Myocyte (in vitro differentiated cells): ENCODE measurements around the gene MRPS22. TPM values are rescaled to one million over a fixed set of nuclear protein-coding genes. Genes with fewer than 3 reads are reported as not detected.

ENCODE experiments used
- DNase-seq: peaks from one replicate; pipeline ENCODE4 v3.0.0-alpha.2; 2012; ENCODE audit warnings: low read depth
- total RNA-seq: library from RNA; depleted of rRNA; stranded (reverse); fragments of >200 nt; gene quantifications from 2 replicates; pipeline ENCODE4 v1.2.3, GENCODE V29; 2014

The MRPS22 gene
- total RNA-seq, 1 donor from 2014 or later = 70.2 TPM

- no peak for DNase-seq
These were observed 32.3 kb upstream of the MRPS22 start for GRCh38 chr3:139311557-139311956.

DNA sequence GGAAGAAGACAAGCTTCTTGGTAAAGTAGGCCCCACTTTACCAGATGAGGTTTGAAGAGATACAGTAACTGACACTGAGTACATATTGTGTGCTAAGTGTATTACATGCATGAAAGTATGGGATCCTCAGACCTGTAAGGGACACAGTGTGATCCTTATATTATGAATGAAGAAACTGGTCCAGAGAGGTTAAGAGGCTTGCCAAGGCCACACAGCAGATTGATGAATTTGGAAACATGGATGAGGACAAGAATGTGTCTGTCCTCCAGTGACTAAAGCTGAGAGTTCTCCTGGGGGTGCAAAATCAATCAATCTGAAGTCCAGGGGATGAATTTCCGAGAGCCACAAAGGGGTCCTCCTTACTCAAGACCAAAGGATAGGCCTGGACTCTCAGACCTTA lies 31.4 kb upstream of the MRPS22 start:
- DNase-seq = no peak

GRCh38 chr3:139312959-139313358 lies 30.9 kb upstream of the MRPS22 start:
- DNase-seq = no peak

- no peak for DNase-seq
These were observed 29.9 kb upstream of the MRPS22 start for GRCh38 chr3:139313921-139314320.

DNA sequence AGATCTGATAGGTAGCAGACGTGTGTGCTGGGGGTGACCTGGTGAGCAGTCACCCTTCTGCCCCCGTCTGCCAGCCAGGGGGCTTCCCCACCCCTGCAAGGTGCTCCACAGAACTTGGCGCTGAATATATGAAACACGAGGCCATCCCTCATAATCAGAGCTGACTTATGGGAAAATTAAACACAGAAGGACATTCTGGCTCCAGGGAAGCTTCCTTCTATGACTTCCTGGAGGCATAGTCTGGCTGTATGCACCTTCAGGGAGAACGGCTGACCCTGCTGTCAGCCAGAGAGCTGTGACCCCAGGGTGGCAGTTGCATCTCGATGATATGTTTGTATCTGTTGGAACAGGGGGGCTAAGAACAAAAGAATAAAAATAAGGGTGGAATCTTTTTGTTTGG lies 26.6 kb upstream of the MRPS22 start:
- no peak for DNase-seq

GRCh38 chr3:139317660-139318430 lies 26.0 kb upstream of the MRPS22 start:
- DNase-seq = no peak

DNA sequence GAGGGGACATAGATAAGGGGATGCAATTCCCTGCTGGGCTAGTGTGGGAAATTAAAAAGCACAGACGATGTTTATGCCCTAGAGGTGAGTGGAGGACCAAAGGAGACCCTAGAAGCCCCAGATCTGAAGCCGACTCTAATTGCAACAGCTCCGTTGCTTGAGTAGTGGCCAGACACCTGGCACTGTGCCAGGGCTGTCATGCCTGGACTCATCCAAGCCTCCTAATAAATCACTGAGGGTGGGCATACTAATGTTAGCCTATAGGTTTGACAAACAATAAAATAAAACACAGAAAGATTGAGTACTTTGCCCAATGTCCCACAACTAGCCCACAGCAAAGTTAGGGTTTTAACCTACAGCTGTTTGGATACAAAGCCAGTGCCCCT lies 25.4 kb upstream of the MRPS22 start:
- DNase-seq = no peak

DNA sequence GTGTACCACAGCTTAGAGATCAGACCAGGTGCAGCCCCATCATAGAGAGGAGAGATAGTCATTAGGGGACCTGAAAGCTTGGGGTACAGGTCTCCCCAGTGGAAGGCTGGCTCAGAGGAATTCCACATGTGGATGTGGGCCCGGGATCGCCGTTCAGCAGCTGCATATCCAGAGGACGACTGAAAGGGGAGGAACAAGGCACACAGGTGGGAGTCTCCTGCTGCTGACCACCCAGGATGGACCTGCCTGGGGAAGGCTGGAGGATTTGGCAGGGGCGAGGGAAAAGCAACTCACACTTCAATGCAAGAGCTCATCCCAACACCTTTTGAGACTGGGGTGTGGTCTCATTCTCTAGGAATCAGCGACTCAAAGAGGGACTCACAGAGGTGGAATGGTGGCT lies 25.0 kb upstream of the MRPS22 start:
- no peak for DNase-seq

GRCh38 chr3:139319428-139320402 lies 24.1 kb upstream of the MRPS22 start:
- DNase-seq = no peak

GRCh38 chr3:139320551-139321309 lies 23.1 kb upstream of the MRPS22 start:
- no peak for DNase-seq

DNA sequence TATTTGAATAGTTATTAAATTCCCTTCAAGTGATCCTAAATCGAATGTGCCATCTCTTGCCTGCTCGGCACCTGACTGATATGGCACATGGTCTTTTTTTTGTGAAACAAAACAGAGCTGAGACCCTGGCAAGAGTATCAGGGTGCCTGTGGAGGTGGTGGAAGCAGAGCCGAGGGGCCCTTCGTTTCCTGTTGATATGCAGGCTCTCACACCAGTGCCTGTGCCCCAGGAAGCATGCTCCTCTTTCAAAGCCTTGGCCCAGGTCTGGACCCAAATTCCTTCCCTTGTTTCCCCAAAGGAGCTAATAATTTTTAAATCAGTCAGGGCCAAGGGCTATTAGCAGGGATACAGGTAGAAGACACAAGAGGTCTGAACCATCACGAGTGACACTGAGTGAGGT lies 21.5 kb upstream of the MRPS22 start:
- DNase-seq = no peak

GRCh38 chr3:139323146-139323545 lies 20.7 kb upstream of the MRPS22 start:
- DNase-seq = no peak

GRCh38 chr3:139324456-139324855 lies 19.4 kb upstream of the MRPS22 start:
- no peak for DNase-seq

DNA sequence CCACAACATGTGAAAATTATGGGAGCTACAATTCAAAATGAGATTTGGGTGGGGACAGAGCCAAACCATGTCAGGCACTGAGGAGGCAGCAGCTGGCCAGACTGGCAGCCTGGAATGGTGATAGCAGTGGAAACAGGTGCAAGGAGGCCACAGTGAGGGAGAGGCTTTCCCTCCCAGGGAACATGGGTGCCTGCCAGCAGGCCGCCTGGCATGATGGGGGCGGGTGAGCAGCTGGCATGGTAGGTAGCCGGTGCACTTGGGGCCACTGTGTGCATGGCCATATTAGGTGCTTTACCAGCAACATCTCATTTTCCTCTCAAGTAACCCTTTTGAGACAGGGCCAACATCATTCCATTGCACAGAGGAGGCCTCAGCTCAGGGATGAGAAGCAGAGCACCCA lies 18.3 kb upstream of the MRPS22 start:
- peak; percentile 96 for DNase-seq

- no peak for DNase-seq
These were observed 17.7 kb upstream of the MRPS22 start for GRCh38 chr3:139326131-139326530.

- peak; percentile 58 for DNase-seq
These were observed 17.1 kb upstream of the MRPS22 start for GRCh38 chr3:139326707-139327106.

DNA sequence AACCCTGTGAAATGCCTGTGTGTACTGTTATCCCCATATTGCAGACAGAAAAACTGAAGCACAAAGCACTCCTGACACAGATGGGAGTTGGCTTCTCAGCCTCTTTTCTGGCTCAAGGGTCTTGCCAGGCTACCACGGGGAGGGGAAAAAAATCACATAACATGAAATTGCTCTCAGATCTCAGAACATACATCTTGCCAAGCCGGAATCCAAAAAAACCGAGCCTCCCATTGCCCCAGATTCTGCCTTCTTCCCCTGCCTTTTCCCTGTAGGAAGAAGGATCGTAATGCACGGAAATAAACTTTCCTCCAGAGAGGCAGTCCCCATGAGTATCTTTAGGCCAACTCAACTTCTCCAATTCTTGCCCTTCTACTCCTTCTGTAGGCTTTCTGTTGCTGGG lies 16.6 kb upstream of the MRPS22 start:
- DNase-seq = no peak

GRCh38 chr3:139327861-139328260 lies 16.0 kb upstream of the MRPS22 start:
- peak; percentile 78 for DNase-seq

- DNase-seq = no peak
These were observed 15.5 kb upstream of the MRPS22 start for GRCh38 chr3:139328356-139328755.

GRCh38 chr3:139329364-139329850 lies 14.4 kb upstream of the MRPS22 start:
- DNase-seq = peak; percentile 85

DNA sequence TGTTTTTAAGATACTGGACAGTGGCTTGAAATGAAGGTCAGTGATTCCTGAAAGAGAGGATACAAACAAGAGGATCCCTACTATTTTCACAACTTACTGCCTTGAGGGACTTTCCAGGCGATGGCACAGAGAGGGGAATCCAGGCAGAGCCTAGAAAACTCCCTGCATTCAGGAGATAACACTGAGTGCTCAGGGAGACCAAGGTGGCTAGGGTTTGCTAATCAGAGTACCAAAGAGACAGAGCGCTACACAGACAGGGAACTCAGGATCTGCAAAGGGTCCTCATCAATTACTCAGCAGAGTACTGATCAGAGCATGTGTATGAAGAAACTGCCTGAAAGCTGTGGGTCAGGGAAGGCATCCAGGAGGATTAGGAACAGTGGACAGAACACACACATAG lies 11.7 kb upstream of the MRPS22 start:
- DNase-seq = no peak
